SK-N-SH treated with all-trans-retinoic acid at 6 μM for 48 hours (cell line): ENCODE measurements around the gene CAMKMT.

Source experiments
- RARB ChIP-seq: fragments of 250-450 bp; sonication (Bioruptor Pico); IDR thresholded peaks from 2 replicates; pipeline ENCODE4 v1.8.0; 2021; ENCODE audit warnings: mild to moderate bottlenecking, moderate library complexity
- TOX ChIP-seq: fragments of 250-450 bp; sonication (Bioruptor Pico); IDR thresholded peaks from 2 replicates; pipeline ENCODE4 v1.8.0; 2021; ENCODE audit warnings: mild to moderate bottlenecking, moderate library complexity, borderline replicate concordance
- TF ChIP-seq, protein P1 (sequence below): fragments of 250-450 bp; sonication (Bioruptor Pico); IDR thresholded peaks from 2 replicates; pipeline ENCODE4 v1.8.0; 2020; ENCODE audit warnings: mild to moderate bottlenecking, moderate library complexity, borderline replicate concordance

DNA sequence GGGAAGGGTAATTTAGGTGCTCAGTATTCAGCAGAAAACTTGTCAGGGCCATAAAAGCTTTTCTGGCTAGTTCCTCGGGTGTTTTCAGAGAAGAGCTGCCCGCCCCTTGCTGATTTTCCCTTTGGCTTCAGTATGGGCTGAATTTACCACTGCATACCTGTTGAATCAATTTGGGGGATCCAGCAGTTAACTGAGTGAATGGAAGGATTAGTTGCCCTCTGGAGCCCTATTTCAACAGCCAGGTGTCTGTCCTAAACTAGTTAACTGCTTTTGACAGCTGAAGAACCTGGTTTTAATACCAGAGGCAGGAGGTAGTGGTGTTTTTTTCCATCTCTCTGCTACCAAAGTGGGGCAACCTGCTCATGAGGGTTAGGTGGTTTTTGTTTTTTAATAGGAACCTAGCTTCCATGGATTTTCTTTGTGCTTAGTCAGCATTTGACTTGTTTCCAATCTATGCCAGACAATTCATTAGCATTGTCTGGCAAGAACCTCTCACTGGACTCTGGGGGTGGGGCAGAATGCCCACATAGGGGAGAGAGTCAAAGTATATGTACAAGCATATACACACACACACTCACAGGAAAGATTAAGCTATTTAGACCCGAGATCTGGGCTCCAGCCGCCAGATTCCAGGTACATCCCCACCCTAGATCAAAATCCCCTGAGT, 413.2 kb downstream of the CAMKMT start:
- TF ChIP-seq, protein P1, sequence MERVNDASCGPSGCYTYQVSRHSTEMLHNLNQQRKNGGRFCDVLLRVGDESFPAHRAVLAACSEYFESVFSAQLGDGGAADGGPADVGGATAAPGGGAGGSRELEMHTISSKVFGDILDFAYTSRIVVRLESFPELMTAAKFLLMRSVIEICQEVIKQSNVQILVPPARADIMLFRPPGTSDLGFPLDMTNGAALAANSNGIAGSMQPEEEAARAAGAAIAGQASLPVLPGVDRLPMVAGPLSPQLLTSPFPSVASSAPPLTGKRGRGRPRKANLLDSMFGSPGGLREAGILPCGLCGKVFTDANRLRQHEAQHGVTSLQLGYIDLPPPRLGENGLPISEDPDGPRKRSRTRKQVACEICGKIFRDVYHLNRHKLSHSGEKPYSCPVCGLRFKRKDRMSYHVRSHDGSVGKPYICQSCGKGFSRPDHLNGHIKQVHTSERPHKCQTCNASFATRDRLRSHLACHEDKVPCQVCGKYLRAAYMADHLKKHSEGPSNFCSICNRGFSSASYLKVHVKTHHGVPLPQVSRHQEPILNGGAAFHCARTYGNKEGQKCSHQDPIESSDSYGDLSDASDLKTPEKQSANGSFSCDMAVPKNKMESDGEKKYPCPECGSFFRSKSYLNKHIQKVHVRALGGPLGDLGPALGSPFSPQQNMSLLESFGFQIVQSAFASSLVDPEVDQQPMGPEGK: no peak
- TF ChIP-seq RARB (no peak), TOX (CRISPR knock-in tag) (no peak)
